Neuron (in vitro differentiated cells): ENCODE results near the gene CST2.
"Not testable (repeated sequence)": the region's sequence is repeated elsewhere in the genome, so short reads cannot be mapped to it uniquely, and the experiment has no call there.

ENCODE experiments used
- H2AFZ ChIP-seq: one replicate; pipeline ENCODE4 v1.6.1; 2013; ENCODE audit warnings: low read depth, mild to moderate bottlenecking, inconsistent platforms, low read length, moderate library complexity
- H3K27me3 ChIP-seq: one replicate; pipeline ENCODE4 v1.6.1; 2013; ENCODE audit warnings: low read length; ENCODE audit not compliant: insufficient read depth
- H3K36me3 ChIP-seq: one replicate; pipeline ENCODE4 v1.6.1; 2013; ENCODE audit warnings: low read length; ENCODE audit not compliant: insufficient read depth
- H3K4me1 ChIP-seq: one replicate; pipeline ENCODE4 v1.6.1; 2013; ENCODE audit warnings: low read length; ENCODE audit not compliant: insufficient read depth
- H3K4me3 ChIP-seq: 2 replicates; pipeline ENCODE4 v1.5.1; 2013; ENCODE audit warnings: mild to moderate bottlenecking, low read length, moderate library complexity
- H3K9me3 ChIP-seq: one replicate; pipeline ENCODE4 v1.6.1; 2013; ENCODE audit warnings: low read length

Gene CST2, protein sequence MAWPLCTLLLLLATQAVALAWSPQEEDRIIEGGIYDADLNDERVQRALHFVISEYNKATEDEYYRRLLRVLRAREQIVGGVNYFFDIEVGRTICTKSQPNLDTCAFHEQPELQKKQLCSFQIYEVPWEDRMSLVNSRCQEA

GRCh38 chr20:23826541-23827021, at the start of gene CST2:
CST2 (minus strand) TSS chr20:23826729; CDS start chr20:23826660, 69 bp downstream.
- H3K36me3 ChIP-seq, result no peaks in the 10 kb centered on the region

GRCh38 chr20:23875606-23876237, 49.2 kb upstream of the CST2 start:
- Histone ChIP-seq H3K4me1 (no peaks in the 10 kb centered on the region), H3K36me3 (no peaks in the 10 kb centered on the region), H3K4me3 (no peak overlapping the region), H2AFZ (no peak overlapping the region), H3K9me3 (no peaks in the 10 kb centered on the region), H3K27me3 (peaks cover 3% of the 10 kb centered on the region)

More at GRCh38 chr20:23826541-23827021, at the start of gene CST2:
- no peak within 1 kb of the TSS for H3K4me3 ChIP-seq
- H2AFZ ChIP-seq, result no peak within 1 kb of the TSS
- H3K9me3 ChIP-seq, result no peaks in the 10 kb centered on the region
- no peaks in the 10 kb centered on the region for H3K27me3 ChIP-seq
- H3K4me1 ChIP-seq, result no peaks in the 10 kb centered on the region

GRCh38 chr20:23874747-23875146, 48.2 kb upstream of the CST2 start:
- Histone ChIP-seq H2AFZ (no peak overlapping the region), H3K9me3 (no peaks in the 10 kb centered on the region), H3K4me3 (no peak overlapping the region), H3K4me1 (no peaks in the 10 kb centered on the region), H3K27me3 (peaks cover 3% of the 10 kb centered on the region), H3K36me3 (no peaks in the 10 kb centered on the region)

- Histone ChIP-seq H3K4me3 (no peak overlapping the region), H3K4me1 (no peaks in the 10 kb centered on the region), H3K9me3 (no peaks in the 10 kb centered on the region), H3K36me3 (no peaks in the 10 kb centered on the region), H2AFZ (no peak overlapping the region), H3K27me3 (peaks cover 3% of the 10 kb centered on the region)
These were observed 47.0 kb upstream of the CST2 start for GRCh38 chr20:23873370-23874015.

DNA sequence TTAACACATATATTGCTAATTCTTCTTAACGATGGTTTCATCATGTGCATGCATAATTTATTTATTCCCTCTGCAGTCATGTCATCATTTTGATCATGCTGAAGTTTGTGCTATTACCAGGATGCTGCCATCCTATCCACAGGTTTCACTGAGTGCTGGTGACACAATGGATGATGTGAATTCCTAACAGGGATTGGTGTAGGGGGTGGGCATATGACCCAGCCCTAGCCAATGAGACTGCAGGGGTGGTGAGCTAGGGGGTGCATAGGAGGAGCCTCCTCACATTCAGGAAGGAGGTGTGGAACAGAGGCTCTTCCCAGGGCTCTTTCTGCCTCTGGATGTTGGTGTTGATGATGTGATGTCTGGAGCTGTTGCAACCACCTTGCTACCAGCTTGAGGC, 45.5 kb upstream of the CST2 start:
- Histone ChIP-seq H3K4me1 (no peaks in the 10 kb centered on the region), H3K9me3 (no peaks in the 10 kb centered on the region), H2AFZ (no peak overlapping the region), H3K36me3 (no peaks in the 10 kb centered on the region), H3K27me3 (peaks cover 3% of the 10 kb centered on the region), H3K4me3 (no peak overlapping the region)

GRCh38 chr20:23870461-23870860, 43.9 kb upstream of the CST2 start:
- Histone ChIP-seq H3K9me3 (no peaks in the 10 kb centered on the region), H3K4me3 (no peak overlapping the region), H3K27me3 (peaks cover 3% of the 10 kb centered on the region), H2AFZ (no peak overlapping the region), H3K4me1 (no peaks in the 10 kb centered on the region), H3K36me3 (no peaks in the 10 kb centered on the region)

DNA sequence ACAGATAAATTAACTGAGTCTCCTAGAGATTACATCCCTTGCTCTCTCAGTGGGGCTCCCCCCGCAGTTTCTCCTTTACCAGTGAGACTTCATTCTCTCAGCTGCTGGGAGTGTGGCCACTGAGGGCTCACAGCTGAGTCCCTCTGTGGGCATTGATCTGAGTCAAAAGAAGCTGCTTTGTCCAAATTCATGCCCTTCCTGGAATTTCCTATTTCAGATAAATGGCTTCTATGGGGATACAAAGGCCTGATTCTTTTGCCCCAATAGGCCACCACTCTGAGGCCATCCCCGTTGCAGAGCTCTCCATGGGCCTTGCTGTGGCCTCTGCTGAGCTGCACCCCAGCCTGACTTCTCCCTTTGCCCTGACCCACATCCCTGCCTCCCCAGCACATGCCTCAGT, 43.0 kb upstream of the CST2 start:
- H3K36me3 ChIP-seq, result no peaks in the 10 kb centered on the region
- no peaks in the 10 kb centered on the region for H3K9me3 ChIP-seq
- H3K4me3 ChIP-seq, result no peak overlapping the region
- H3K4me1 ChIP-seq, result no peaks in the 10 kb centered on the region
- no peak overlapping the region for H2AFZ ChIP-seq
- peaks cover 2% of the 10 kb centered on the region for H3K27me3 ChIP-seq

GRCh38 chr20:23868321-23868720, 41.8 kb upstream of the CST2 start:
- no peak overlapping the region for H2AFZ ChIP-seq
- no peaks in the 10 kb centered on the region for H3K9me3 ChIP-seq
- H3K4me1 ChIP-seq, result no peaks in the 10 kb centered on the region
- H3K27me3 ChIP-seq, result no peaks in the 10 kb centered on the region
- no peak overlapping the region for H3K4me3 ChIP-seq
- no peaks in the 10 kb centered on the region for H3K36me3 ChIP-seq

GRCh38 chr20:23867152-23867776, 40.7 kb upstream of the CST2 start:
- no peak overlapping the region for H2AFZ ChIP-seq
- H3K4me3 ChIP-seq, result no peak overlapping the region

DNA sequence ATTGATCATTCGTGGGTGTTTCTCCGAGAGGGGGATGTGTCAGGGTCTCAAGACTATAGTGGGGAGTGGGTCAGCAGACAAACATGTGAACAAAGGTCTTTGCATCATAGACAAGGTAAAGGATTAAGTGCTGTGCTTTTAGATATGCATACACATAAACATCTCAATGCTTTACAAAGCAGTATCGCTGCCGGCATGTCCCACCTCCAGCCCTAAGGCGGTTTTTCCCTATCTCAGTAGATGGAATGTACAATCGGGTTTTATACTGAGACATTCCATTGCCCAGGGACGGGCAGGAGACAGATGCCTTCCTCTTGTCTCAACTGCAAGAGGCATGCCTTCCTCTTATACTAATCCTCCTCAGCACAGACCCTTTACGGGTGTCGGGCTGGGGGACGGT, 34.2 kb upstream of the CST2 start:
- not testable (repeated sequence) for H3K27me3 ChIP-seq, H3K36me3 ChIP-seq, H2AFZ ChIP-seq, H3K4me3 ChIP-seq, H3K9me3 ChIP-seq, H3K4me1 ChIP-seq

More at GRCh38 chr20:23867152-23867776, 40.7 kb upstream of the CST2 start:
- no peaks in the 10 kb centered on the region for H3K36me3 ChIP-seq
- no peaks in the 10 kb centered on the region for H3K27me3 ChIP-seq
- no peaks in the 10 kb centered on the region for H3K4me1 ChIP-seq
- H3K9me3 ChIP-seq, result no peaks in the 10 kb centered on the region

GRCh38 chr20:23857962-23858595, 31.6 kb upstream of the CST2 start:
- H3K4me3 ChIP-seq, result no peak overlapping the region
- H3K27me3 ChIP-seq, result no peaks in the 10 kb centered on the region
- no peaks in the 10 kb centered on the region for H3K9me3 ChIP-seq
- no peaks in the 10 kb centered on the region for H3K4me1 ChIP-seq
- H3K36me3 ChIP-seq, result no peaks in the 10 kb centered on the region
- H2AFZ ChIP-seq, result no peak overlapping the region

GRCh38 chr20:23856736-23857135, 30.2 kb upstream of the CST2 start:
- Histone ChIP-seq H3K27me3 (no peaks in the 10 kb centered on the region), H3K4me3 (no peak overlapping the region), H3K9me3 (no peaks in the 10 kb centered on the region), H3K36me3 (no peaks in the 10 kb centered on the region), H2AFZ (no peak overlapping the region), H3K4me1 (no peaks in the 10 kb centered on the region)

DNA sequence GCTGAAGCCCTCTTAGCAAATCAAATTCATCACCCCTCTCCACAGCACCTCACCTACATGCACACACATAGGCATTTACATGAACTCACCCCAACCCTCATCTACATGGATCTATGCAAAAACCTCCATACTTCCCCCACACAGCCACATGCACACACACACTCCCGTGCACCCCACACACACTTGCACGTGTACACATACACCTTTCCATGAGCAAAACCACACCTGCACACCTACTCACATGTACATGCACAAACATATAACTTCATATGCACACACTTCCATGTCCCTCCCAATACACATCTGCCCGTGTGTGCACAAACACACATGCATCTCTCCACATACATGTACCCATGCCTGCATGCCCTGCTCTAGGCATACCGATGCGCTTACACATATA, 29.7 kb upstream of the CST2 start:
- H3K36me3 ChIP-seq, result no peaks in the 10 kb centered on the region
- H3K27me3 ChIP-seq, result no peaks in the 10 kb centered on the region
- no peaks in the 10 kb centered on the region for H3K9me3 ChIP-seq
- H2AFZ ChIP-seq, result no peak overlapping the region
- no peaks in the 10 kb centered on the region for H3K4me1 ChIP-seq
- H3K4me3 ChIP-seq, result no peak overlapping the region
